Epithelial cell of prostate (primary cell): ENCODE measurements around the gene LIN9.
A peak's percentile ranks its signal among the peaks of the same experiment; 100 is the strongest.
"Not testable (repeated sequence)": the region's sequence is repeated elsewhere in the genome, so short reads cannot be mapped to it uniquely, and the experiment has no call there.

Experiments
- DNase-seq: peaks from one replicate; pipeline ENCODE4 v3.0.0-alpha.2; 2011; ENCODE audit warnings: low read depth, low spot score
- H3K27ac ChIP-seq: fragments of 450-650 bp; 2 replicates; pipeline ENCODE4 v1.5.1; 2017; ENCODE audit warnings: mild to moderate bottlenecking

Gene LIN9

DNA sequence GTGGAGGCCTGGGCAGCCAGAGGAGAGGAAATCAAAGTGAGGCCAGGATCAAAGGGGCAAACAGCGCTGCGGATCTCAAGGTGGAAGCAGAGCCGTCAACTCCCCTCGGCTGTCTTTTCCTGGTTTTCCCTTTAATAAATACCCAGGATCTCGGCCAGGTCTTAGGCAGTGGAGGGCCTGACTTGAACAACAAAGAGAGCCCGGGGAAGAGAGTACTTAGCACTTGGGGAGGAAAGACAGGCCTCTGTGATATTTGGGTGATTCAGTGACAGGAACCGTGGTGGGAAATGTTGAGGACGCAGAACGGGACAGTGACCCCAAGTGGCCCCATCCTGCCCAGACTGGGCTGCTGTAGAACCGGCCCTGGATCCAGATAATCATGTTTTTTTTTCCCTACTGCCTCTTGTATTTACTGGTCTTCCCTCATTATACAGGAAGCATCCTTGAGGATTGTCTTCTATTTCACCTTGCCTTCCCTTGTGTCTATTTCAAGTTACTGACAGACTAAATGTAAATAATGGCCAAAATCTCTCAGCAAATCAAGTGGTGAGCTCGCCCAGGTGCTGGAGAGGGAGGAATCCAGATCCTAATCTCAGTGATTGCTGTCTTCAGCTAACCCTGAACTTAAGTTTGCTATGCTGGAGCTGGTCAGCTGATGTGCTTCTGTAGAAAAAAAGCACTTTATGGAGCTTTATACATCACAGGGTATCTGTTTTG is 88.3 kb downstream of the LIN9 start:
- no peak for DNase-seq
- no peak overlapping the region for H3K27ac ChIP-seq

- H3K27ac ChIP-seq, result no peak overlapping the region
- DNase-seq, result no peak
Observed at GRCh38 chr1:226217273-226217672, 91.7 kb downstream of the LIN9 start.

GRCh38 chr1:226216056-226216455 is 92.9 kb downstream of the LIN9 start:
- H3K27ac ChIP-seq, result no peak overlapping the region
- DNase-seq, result no peak

GRCh38 chr1:226215239-226215638 is 93.7 kb downstream of the LIN9 start:
- no peak overlapping the region for H3K27ac ChIP-seq
- no peak for DNase-seq

DNA sequence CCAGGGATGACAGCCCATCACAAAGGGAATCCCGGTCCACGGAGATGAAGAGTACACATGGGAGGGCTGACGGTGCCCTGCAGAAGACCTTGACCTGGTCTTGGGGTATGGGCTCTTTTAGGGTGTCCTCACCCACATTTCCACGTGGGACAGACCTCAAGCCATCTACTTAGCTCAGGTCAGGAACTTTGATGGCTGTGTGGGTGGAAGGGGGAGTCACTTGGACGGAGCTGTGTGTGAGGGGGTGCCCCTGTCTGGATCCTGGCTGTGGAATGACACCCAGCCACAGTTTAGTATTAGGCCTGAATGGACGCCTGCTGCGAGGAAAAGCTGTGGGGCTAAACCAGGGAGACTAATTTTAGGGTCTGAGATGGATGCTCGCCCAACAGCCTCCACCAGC is 96.4 kb downstream of the LIN9 start:
- no peak overlapping the region for H3K27ac ChIP-seq
- no peak for DNase-seq

DNA sequence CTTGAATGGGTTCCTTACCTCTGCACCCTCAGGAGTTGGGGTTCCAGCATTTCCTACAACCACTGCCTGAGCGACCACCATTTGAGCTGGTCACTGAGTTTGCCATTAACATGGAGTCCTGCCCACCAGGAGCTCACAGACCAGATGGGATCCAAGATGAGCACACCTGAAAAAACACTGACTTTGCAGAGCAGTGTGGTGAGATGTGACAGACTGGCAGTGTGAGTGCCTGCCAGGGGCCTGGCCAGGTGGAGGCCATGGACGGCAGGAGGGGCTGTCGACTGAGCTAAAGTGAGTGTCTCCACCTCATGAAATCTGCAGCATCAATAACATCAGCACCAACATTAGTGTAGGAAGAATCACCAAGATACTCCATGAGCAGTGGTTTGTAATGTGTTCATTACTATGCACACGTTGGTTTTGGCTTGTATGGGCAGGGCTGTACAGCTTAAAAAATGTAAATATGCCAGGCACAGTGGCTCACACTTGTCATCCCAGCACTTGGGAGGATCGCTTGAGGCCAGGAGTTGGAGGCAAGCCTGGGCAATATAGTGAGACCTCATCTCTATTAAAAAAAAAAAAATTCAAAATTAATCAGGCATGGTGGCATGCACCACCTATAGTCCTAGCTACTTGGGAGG is 97.7 kb downstream of the LIN9 start:
- no peak overlapping the region for H3K27ac ChIP-seq
- no peak for DNase-seq

- no peak for DNase-seq
- H3K27ac ChIP-seq, result no peak overlapping the region
Observed at GRCh38 chr1:226210571-226211176, 98.3 kb downstream of the LIN9 start.

- DNase-seq, result no peak
- no peak overlapping the region for H3K27ac ChIP-seq
Observed at GRCh38 chr1:226209307-226210059, 99.5 kb downstream of the LIN9 start.

DNA sequence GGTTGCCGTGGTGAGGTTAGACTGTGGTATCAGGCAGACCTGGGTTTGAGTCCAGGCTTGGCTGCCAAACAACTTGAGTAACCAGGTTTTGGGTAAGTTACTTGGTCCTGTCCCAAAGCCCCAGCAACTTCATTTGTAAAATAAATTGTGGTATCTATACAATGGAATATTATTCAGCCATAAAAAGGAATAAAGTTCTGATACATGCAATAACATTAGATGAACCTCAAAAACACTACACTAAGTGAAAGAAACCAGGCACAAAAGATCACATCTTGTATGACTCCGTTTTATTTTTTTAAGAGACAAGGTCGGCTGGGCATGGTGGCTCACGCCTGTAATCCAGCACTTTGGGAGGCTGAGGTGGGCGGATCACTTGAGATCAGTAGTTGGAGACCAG is 101.9 kb downstream of the LIN9 start:
- H3K27ac ChIP-seq, result no peak overlapping the region
- DNase-seq, result no peak

DNA sequence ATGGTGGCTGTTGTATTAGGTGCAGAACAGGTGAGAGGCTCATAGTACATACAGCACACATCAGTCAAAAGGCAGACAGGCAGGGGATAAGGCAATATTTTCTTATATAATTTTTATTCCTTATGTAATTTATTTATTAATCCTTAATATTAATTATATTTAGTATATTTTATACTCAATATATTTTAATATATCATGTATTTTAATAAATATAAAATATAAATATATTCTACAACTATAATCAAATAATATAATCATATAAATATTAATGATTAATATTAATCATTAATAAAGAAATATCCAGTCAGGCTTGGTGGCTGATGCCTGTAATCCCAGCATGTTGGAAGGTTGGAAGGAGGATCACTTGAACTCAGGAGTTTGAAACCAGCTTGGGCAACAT is 104.8 kb downstream of the LIN9 start:
- no peak overlapping the region for H3K27ac ChIP-seq
- DNase-seq, result no peak

DNA sequence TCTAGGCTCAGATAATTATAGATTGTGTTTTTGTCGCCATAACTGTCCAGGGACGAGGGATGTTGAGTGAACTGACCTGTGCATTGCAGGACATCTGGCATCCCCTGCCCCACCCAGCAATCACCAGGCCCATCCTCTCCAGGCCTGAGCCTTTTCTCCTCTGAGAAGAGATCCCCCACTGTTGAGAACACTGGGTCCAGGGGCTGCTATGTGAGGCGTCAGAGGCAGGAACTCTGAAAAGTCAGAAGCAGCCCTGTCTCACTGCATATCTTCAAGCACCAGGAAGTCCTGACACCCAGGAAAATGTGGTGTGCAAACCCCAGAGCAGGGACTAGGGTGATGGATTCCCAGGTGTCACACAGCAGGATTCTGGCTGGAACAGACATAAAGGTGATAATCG is 105.3 kb downstream of the LIN9 start:
- no peak for DNase-seq
- H3K27ac ChIP-seq, result no peak overlapping the region

DNA sequence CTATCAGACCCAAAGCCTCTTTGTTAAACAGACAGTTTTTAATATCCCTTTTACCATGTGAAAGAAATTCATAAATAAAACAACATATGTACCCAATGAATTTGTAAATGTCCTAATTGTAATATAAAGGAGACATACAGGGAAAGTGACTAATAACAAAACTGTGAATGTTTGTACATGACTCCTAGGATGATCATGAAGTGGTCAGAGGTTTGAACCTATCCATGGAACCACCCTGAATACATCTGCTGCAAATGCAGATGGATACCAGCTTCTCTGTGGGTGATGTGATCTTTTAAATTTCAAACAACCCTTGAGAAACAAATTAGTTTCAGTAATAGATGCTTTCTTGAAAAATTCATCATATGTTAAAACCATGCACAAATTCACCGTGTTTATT is 105.7 kb downstream of the LIN9 start:
- no peak for DNase-seq
- H3K27ac ChIP-seq, result no peak overlapping the region

GRCh38 chr1:226202666-226203065 is 106.3 kb downstream of the LIN9 start:
- not testable (repeated sequence) for DNase-seq, H3K27ac ChIP-seq

- no peak overlapping the region for H3K27ac ChIP-seq
- DNase-seq, result no peak
Observed at GRCh38 chr1:226202246-226202645, 106.7 kb downstream of the LIN9 start.

DNA sequence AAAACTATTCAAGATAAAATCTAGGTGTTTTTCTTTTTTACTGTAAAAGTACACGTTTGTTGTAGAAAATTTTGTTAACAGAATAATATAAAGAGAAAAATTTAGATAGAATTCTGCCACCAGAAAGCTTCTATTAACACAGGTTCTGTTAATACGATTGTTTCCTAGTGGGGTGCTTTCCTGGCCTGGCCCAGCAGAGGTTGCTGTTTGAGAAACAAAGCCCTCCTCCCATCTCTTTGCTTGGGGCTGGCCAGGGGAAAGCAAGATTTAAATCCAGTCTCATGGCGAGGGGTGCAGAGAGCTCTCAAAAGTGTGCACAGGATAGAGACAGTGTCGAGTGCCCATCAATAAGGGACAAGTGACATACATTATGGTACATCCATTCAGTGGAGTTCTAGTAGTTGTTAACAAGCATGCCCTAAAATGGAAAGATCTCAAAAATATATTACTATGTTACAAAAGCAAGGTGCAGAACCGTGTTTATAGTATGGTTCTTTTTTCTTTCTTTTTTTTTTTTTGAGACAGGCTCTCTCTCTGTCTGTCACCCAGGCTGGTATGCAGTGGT is 107.9 kb downstream of the LIN9 start:
- H3K27ac ChIP-seq, result no peak overlapping the region
- DNase-seq, result no peak

DNA sequence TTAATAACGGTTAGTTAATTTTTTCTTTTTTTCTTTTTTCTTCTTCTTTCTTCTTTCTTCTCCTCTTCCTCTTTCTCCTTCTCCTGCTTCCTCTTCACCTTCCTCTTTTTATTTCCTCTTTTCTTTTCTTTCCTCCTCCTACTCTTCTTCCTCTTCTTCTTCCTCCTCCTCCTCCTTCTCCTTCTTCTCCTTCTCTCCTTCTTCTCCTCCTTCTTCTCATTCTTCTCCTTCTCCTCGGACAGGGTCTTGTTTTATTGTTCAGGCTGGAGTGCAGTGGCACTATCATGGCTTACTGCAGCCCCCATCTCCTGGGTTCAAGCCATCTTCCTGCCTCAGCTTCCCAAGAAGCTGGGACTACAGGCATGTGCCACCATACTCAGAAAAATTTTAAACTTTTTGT is 109.0 kb downstream of the LIN9 start:
- no peak overlapping the region for H3K27ac ChIP-seq
- no peak for DNase-seq

- H3K27ac ChIP-seq, result no peak overlapping the region
- no peak for DNase-seq
Observed at GRCh38 chr1:226195144-226195543, 113.8 kb downstream of the LIN9 start.

DNA sequence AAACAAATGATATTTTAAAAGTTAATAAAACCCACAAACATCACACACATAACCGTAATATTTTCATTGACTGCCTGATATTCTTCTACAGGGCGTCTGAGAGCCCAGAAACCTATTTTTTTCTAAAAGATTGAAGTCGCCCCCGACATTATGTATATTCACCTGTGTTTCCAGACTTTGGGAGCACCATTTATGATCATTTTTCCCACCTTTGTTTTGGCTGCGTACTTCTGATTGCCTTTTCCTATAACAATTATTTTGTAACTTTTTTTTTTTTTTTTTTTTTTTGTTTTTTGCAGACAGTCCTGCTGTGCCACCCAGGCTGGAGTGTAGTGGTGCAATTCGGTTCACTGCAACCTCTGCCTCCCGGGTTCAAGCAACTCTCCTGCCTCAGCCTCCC is 121.6 kb downstream of the LIN9 start:
- no peak overlapping the region for H3K27ac ChIP-seq
- DNase-seq, result no peak

GRCh38 chr1:226187019-226187322 is 122.0 kb downstream of the LIN9 start:
- DNase-seq, result no peak
- peak overlapping the region; percentile 93 for H3K27ac ChIP-seq

DNA sequence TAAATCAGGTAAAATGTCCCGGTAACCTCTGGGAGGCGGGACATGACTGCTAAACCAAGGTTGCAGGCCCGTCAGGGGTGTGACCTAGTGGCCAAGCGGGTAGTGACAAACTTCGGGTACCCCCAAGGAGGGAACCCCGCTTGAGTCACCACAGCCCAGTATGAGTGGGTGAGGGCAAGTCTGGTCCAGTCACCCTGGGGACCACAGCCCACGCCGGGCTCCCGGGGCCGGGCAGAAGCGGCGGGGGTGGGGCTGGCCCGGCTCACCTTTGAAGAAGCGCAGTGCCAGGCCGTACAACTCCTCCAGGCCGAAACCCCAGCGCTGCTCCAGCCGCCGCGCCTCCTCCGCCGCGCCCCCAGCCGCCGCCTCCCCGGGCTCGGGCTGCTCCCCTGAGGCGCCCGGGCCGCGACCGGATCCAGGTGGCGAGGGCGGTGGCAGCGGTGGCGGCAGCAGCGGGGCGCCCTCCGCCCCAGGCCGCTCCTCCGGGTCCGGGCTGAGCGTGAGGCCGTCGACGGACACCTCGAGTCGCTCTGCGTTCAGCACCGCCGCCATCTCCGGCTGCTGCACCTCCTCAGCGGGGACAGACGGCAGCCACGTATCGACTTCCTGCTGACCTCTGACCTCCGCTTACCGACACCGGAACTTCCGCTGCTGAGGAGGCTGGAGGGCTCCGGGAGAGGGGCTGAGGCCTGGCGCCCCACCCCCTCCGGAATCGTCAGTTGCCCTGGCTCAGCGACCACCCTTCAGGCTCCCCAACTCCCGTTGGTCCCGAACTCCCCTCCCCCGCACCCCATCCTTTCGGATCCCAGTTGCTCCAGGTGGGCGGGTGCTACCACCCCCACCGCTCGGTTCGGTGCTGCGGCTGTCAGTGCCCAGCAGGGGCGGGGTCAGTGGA is 122.6 kb downstream of the LIN9 start, which contains the start of gene ACBD3:
Gene ACBD3 (minus strand): TSS at position 618 of the 895 bp plus-strand sequence. CDS start 66 bp downstream, at position 552.
- peak within 1 kb of the TSS; percentile 93 for H3K27ac ChIP-seq
- DNase-seq, result no peak
